A549 (cell line): ENCODE results near the gene MYADML2. TPM values are rescaled to one million over a fixed set of nuclear protein-coding genes. Genes with fewer than 3 reads are reported as not detected.
A peak's percentile ranks its signal among the peaks of the same experiment; 100 is the strongest.

Experiments used
- ATAC-seq, 2 experiments: fragments of 200-7000 bp in 1 of 2; fragments of >200 bp in 1 of 2; cut with Nextera tagmentation in 1 of 2; cut with Tn5 transposase in 1 of 2; 3 replicates each; pipeline versions ENCODE4 v1.8.0 to v1.9.1; 2018 to 2020; ENCODE audit warnings: mild to moderate bottlenecking in 1 of 2, moderate library complexity in 1 of 2
- CTCF ChIA-PET: fragments of 300-600 bp; sonication (Branson Sonifier 250); formaldehyde crosslinking; extraction: SDS; loops from one replicate; lab custom pipeline; 2021; ENCODE audit warnings: antibody characterized with exemption, inconsistent platforms; lab: Yijun Ruan, JAX
- POLR2A ChIA-PET: fragments of 350-600 bp; formaldehyde crosslinking; extraction: SDS; loops from one replicate; lab custom pipeline; 2021; ENCODE audit warnings: antibody characterized with exemption, inconsistent platforms; lab: Yijun Ruan, JAX
- DNase-seq, 2 experiments: peaks; one replicate each; pipeline versions ENCODE4 v3.0.0 to v3.0.0-alpha.2; 2011 to 2016; ENCODE audit warnings: low read depth in 1 of 2, low spot score in 1 of 2
- FAIRE-seq: peaks from 2 replicates; lab custom pipeline; 2011; peaks lifted over from hg19 to GRCh38; lab: Jason Lieb, UNC
- H3K27ac ChIP-seq, 2 experiments: fragments of >200 bp; sonication (Bioruptor Twin); formaldehyde crosslinking; 3 replicates each; pipeline ENCODE4 v1.5.1; 2016 to 2017
- H3K4me1 ChIP-seq: fragments of >200 bp; sonication (Bioruptor Twin); formaldehyde crosslinking; 3 replicates; pipeline ENCODE4 v1.6.1; 2016
- H3K4me2 ChIP-seq: fragments of >200 bp; sonication (Bioruptor Twin); formaldehyde crosslinking; 3 replicates; pipeline ENCODE4 v1.6.1; 2016
- H3K4me3 ChIP-seq: fragments of >200 bp; sonication (Bioruptor Twin); formaldehyde crosslinking; 3 replicates; pipeline ENCODE4 v1.5.1; 2016
- H3K9me3 ChIP-seq: fragments of >200 bp; sonication (Bioruptor Twin); formaldehyde crosslinking; 3 replicates; pipeline ENCODE4 v1.6.1; 2016
- BHLHE40 ChIP-seq: IDR thresholded peaks from 2 replicates; pipeline ENCODE4 v1.6.1; 2012; ENCODE audit warnings: low read depth, low read length, inconsistent platforms
- CBX2 ChIP-seq: fragments of 200-600 bp; sonication (generic); IDR thresholded peaks from 2 replicates; pipeline ENCODE4 v1.6.1; 2016; ENCODE audit warnings: low read depth, mild to moderate bottlenecking, borderline replicate concordance
- CBX8 ChIP-seq: fragments of 200-600 bp; sonication (generic); IDR thresholded peaks from 2 replicates; pipeline ENCODE4 v1.6.1; 2016
- EP300 ChIP-seq, 2 experiments: fragments of >200 bp; sonication (Bioruptor Twin); formaldehyde crosslinking; IDR thresholded peaks; 2 replicates in 1 of 2; 3 replicates in 1 of 2; pipeline ENCODE4 v1.6.1; 2016 to 2017
- FOSL2 ChIP-seq, 2 experiments: fragments of 450-650 bp in 1 of 2; fragments of >200 bp in 1 of 2; sonication (Bioruptor Twin) in 1 of 2; formaldehyde crosslinking; IDR thresholded peaks; 2 replicates each; pipeline versions ENCODE4 v1.5.0 to v1.6.1; 2016 to 2020; ENCODE audit warnings: mild to moderate bottlenecking in 1 of 2, moderate library complexity in 1 of 2
- FOXS1 ChIP-seq: fragments of 250-450 bp; sonication (Bioruptor Pico); IDR thresholded peaks from 2 replicates; pipeline ENCODE4 v1.5.0; 2020; ENCODE audit warnings: mild to moderate bottlenecking, moderate library complexity
- GATA3 ChIP-seq: IDR thresholded peaks from 2 replicates; pipeline ENCODE4 v1.6.1; 2012; ENCODE audit warnings: borderline replicate concordance
- HES2 ChIP-seq: fragments of >200 bp; sonication (Bioruptor Twin); formaldehyde crosslinking; IDR thresholded peaks from 2 replicates; pipeline ENCODE4 v1.6.1; 2016
- HMGXB4 ChIP-seq: fragments of 250-450 bp; sonication (Bioruptor Pico); IDR thresholded peaks from 2 replicates; pipeline ENCODE4 v1.5.0; 2021; ENCODE audit warnings: mild to moderate bottlenecking, moderate library complexity, borderline replicate concordance
- JUN ChIP-seq, 2 experiments: fragments of >200 bp; sonication (Bioruptor Twin); formaldehyde crosslinking; IDR thresholded peaks; 2 replicates in 1 of 2; 3 replicates in 1 of 2; pipeline ENCODE4 v1.6.1; 2016 to 2017
- KDM5A ChIP-seq: fragments of 200-600 bp; sonication (generic); IDR thresholded peaks from 2 replicates; pipeline ENCODE4 v1.6.1; 2016; ENCODE audit warnings: antibody characterized with exemption, mild to moderate bottlenecking
- MAFK ChIP-seq: fragments of 450-650 bp; IDR thresholded peaks from 2 replicates; pipeline ENCODE4 v1.6.1; 2014; ENCODE audit not compliant: partially characterized antibody
- RARB ChIP-seq: fragments of 250-450 bp; sonication (Bioruptor Pico); IDR thresholded peaks from 2 replicates; pipeline ENCODE4 v1.8.0; 2021; ENCODE audit warnings: mild to moderate bottlenecking, moderate library complexity
- RCOR1 ChIP-seq: fragments of 150-350 bp; IDR thresholded peaks from 2 replicates; pipeline ENCODE4 v1.6.1; 2014; ENCODE audit warnings: antibody characterized with exemption, low read length, low read depth
- SMC3 ChIP-seq: fragments of >200 bp; sonication (Bioruptor Twin); formaldehyde crosslinking; IDR thresholded peaks from 3 replicates; pipeline ENCODE4 v1.6.1; 2018; ENCODE audit warnings: inconsistent platforms
- WGBS: methylation state at CpG from one replicate; pipeline ENCODE4 v1.1.6; 2017; ENCODE audit errors: missing lambda C conversion rate; 5-methylcytosine and 5-hydroxymethylcytosine counted together
- polyA plus RNA-seq, 4 experiments: library from polyadenylated mRNA; depleted of rRNA in 3 of 4; stranded (reverse); fragments of >200 nt; fragmentation: RNase III in 1 of 4; extraction: RNeasy Plus Mini Kit Qiagen cat#74134 plus additional on column Dnase treatment in 1 of 4; gene quantifications; 2 replicates in 3 of 4; 3 replicates in 1 of 4; pipeline ENCODE4 v1.2.3, GENCODE V29; 2011 to 2017
- TF ChIP-seq, protein P1 (sequence below): IDR thresholded peaks from 2 replicates; pipeline ENCODE4 v1.6.1; 2012

The MYADML2 gene
- polyA plus RNA-seq, 2 of the 4 experiments (the other 2 are of a cell fraction): not detected

DNA sequence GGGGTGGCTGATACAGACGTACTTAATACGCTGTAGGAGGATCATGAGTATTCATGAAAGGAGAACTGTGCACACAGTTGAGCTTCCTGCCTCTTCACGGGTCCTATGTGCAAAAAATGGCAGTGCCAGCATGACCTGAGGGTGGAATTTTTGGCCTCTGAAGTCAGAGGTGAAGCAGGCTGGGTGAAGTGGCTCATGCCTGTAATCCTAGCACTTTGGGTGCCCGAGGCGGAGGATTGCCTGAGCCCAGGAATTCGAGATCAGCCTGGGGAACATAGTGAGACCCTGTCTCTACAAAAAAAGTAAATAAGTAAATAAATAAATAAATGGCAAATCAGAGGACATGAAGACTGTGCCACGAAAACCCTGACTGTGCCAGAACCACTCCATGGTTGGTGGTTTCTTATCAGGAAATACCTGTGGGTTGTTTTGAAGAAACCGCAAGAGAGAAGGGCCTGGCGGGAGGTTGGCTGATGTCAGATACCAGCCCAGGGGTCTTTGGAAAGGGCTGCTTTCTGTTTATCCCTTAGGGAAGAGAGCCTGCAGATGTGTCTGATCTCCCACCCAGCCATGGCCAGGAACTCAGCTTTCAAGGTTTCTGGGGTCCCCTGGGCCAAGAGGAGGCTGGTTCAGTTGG is 33.8 kb upstream of the MYADML2 start:
- peaks cover 12% of the 10 kb centered on the region for H3K4me1 ChIP-seq
- DNase-seq (no peak), FAIRE-seq (no peak), ATAC-seq (no peak)
- no peaks in the 10 kb centered on the region for H3K9me3 ChIP-seq
- no peak overlapping the region for H3K27ac ChIP-seq
- POLR2A ChIA-PET: no interaction called here
- H3K4me2 ChIP-seq: no peak overlapping the region
- CTCF ChIA-PET: interaction anchor here (0.6 to 5.9 kb wide), 10 partner anchors 10 to 50 kb away, joined by 3 to 45 read pairs (median 4); partner anchors contain the start of genes CENPX and LRRC45
- TF ChIP-seq BHLHE40: no peak
- TF ChIP-seq HES2: no peak
- TF ChIP-seq KDM5A: no peak
- no peak for TF ChIP-seq HMGXB4 (CRISPR knock-in tag)
- TF ChIP-seq RARB (CRISPR knock-in tag): no peak
- no peak for TF ChIP-seq EP300 (IDR thresholded peaks at IDR 0.05)
- no peak for TF ChIP-seq JUN (IDR thresholded peaks at IDR 0.05)
- no peak for TF ChIP-seq FOXS1
- TF ChIP-seq SMC3: no peak
- no peak for TF ChIP-seq CBX2
- no peak overlapping the region for H3K4me3 ChIP-seq
- 85% methylated on average over 9 of the region's 9 CpGs for WGBS

- Histone ChIP-seq H3K4me2 (no peak overlapping the region), H3K9me3 (no peaks in the 10 kb centered on the region), H3K4me3 (no peak overlapping the region), H3K27ac (no peak overlapping the region), H3K4me1 (peaks cover 12% of the 10 kb centered on the region)
- 93% methylated on average over 4 of the region's 4 CpGs for WGBS
- ChIA-PET POLR2A (interaction anchor here (1.0 kb wide), 1 partner anchor 43 kb away, joined by 3 read pairs; the partner anchor contains the start of genes CENPX and LRRC45), CTCF (interaction anchor here (1.3 to 5.9 kb wide), 6 partner anchors 11 to 50 kb away, joined by 3 to 45 read pairs (median 6); partner anchors contain the start of genes CENPX and LRRC45)
- FAIRE-seq: no peak
- no peak for DNase-seq
- ATAC-seq: no peak
- TF ChIP-seq, protein P1, sequence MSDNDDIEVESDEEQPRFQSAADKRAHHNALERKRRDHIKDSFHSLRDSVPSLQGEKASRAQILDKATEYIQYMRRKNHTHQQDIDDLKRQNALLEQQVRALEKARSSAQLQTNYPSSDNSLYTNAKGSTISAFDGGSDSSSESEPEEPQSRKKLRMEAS: no peak
- no peak for TF ChIP-seq GATA3
- TF ChIP-seq FOSL2 (IDR thresholded peaks at IDR 0.05): no peak
- TF ChIP-seq FOSL2 (CRISPR knock-in tag; IDR thresholded peaks at IDR 0.05): peak; percentile 54; the same call in 1 of the 2 replicates
- TF ChIP-seq CBX8: no peak
- TF ChIP-seq RCOR1: no peak
Measured at GRCh38 chr17:81980122-81980521, 33.1 kb upstream of the MYADML2 start.

DNA sequence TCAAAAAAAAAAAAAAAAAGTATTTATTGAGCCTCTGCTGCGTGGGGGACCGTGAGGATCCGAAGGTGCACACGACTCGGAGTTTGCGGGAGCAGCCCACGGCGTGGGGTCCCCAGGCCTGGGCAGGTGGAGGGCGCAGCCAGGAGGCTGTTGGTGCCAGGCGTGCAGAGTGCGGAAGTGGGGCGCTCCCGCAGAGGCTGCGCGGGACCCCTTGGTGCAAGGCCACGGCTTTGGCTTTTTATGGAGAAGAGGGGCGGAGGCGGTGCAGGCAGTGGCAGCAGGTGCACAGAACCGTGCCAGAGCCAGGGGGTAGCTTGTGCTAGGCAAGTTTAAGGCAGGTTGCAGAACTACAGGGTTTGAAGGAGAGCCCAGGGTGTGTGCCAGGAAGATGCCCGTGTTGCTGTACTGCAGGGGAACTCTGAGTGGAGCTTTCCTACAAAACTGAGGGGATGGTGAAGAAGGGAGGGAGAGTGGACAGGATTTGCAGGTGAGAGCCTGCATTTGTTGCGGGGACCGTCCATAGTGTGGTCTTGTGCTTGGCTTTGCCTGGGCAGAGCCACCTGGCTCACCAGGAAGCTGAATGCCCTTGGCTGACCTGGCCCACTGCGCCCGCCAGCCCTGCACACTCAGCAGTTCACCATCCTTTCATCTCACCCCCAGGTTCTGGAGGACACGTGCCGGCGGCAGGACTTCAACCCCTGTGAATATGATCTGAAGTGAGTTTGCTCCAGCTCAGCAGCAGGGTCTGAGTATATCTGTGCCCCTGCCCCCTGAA is 31.7 kb upstream of the MYADML2 start:
- ChIA-PET POLR2A (interaction anchor here (0.5 to 0.6 kb wide), 3 partner anchors 23 to 757 kb away, joined by 3 to 7 read pairs (median 3); partner anchors contain the start of gene FN3K), CTCF (interaction anchor here (0.8 to 7.1 kb wide), 5 partner anchors 19 to 52 kb away, joined by 3 to 52 read pairs (median 27); partner anchors contain the start of genes CENPX and LRRC45)
- Histone ChIP-seq H3K9me3 (peaks cover 7% of the 10 kb centered on the region), H3K27ac (peak overlapping the region; percentile 89 to 94; a peak in 5 of 6 replicates), H3K4me2 (peak overlapping the region; percentile 85), H3K4me1 (peaks cover 12% of the 10 kb centered on the region), H3K4me3 (peak overlapping the region; percentile 89)
- no peak for ATAC-seq
- no peak for DNase-seq
- TF ChIP-seq CBX8 (no peak), MAFK (peak; percentile 59)
- no peak for FAIRE-seq
- WGBS: 96% methylated on average over 27 of the region's 27 CpGs
